H1 (cell line): ENCODE measurements around the gene TLR10. TPM values are rescaled to one million over a fixed set of nuclear protein-coding genes. Genes with fewer than 3 reads are reported as not detected.

Experiments used
- BRCA1 ChIP-seq: IDR thresholded peaks from 2 replicates; pipeline ENCODE4 v1.6.1; 2012; ENCODE audit warnings: low read depth, low read length, improper control_type of control experiment
- CBX5 ChIP-seq: fragments of 300-800, 300-1000 bp; sonication (generic); IDR thresholded peaks from 2 replicates; pipeline ENCODE4 v1.7.1; 2016; ENCODE audit warnings: antibody characterized with exemption, low read length, low read depth
- CTBP2 ChIP-seq: IDR thresholded peaks from 2 replicates; pipeline ENCODE4 v1.7.0; 2011; ENCODE audit warnings: borderline replicate concordance, mild to moderate bottlenecking, moderate library complexity, mixed read lengths, low read length; ENCODE audit not compliant: insufficient read depth, insufficient read length
- GABPA ChIP-seq: IDR thresholded peaks from 2 replicates; pipeline ENCODE4 v1.6.1; 2011; ENCODE audit warnings: mild to moderate bottlenecking, low read length, moderate library complexity, borderline replicate concordance; ENCODE audit not compliant: insufficient read depth
- MAFK ChIP-seq: IDR thresholded peaks from 2 replicates; pipeline ENCODE4 v1.6.1; 2012; ENCODE audit warnings: low read depth, mild to moderate bottlenecking, improper control_type of control experiment, low read length
- polyA plus RNA-seq, 7 experiments: library from polyadenylated mRNA; depleted of rRNA in 3 of 7; stranded (reverse) in 5 of 7; unstranded in 2 of 7; fragments of >200 nt in 5 of 7; fragments of 200-250 nt in 2 of 7; gene quantifications; 1 replicate in 5 of 7; 2 replicates in 1 of 7; 4 replicates in 1 of 7; pipeline versions ENCODE4 v1.2.1 to v1.2.3, GENCODE V29; 2011 to 2013; ENCODE audit warnings: missing spikeins in 2 of 7, mixed read lengths in 2 of 7
- total RNA-seq: library from RNA; stranded (reverse); fragmentation: NEBNext Ultra II Directional; extraction: Animal tissue kit (Norgen Biotek cat#: 25700); gene quantifications from 2 replicates; pipeline ENCODE4 v1.2.1, GENCODE V29; 2021

TLR10 gene
- total and polyA plus RNA-seq, 2 of the 8 experiments (the other 6 are each of a cell fraction or from before 2014, with no cell fraction given): not detected

GRCh38 chr4:38818441-38818976, 35.7 kb upstream of the TLR10 start (continued):
- TF ChIP-seq BRCA1: no peak
- no peak for TF ChIP-seq MAFK
- TF ChIP-seq CTBP2: no peak
- no peak for TF ChIP-seq GABPA
- TF ChIP-seq CBX5: no peak
